Right lobe of liver (tissue), 6 donors: ENCODE results near the gene COL19A1. TPM values are rescaled to one million over a fixed set of nuclear protein-coding genes. Genes with fewer than 3 reads are reported as not detected.
"Not testable (repeated sequence)": the region's sequence is repeated elsewhere in the genome, so short reads cannot be mapped to it uniquely, and the experiment has no call there.

Source experiments
- ATAC-seq, 4 donors: fragments of 200-7000 bp; cut with Tn5 transposase; one replicate each; pipeline ENCODE4 v1.9.1; 2020; ENCODE audit warnings: mild to moderate bottlenecking in 4 of 4, moderate library complexity in 4 of 4
- DNase-seq, 3 donors: peaks; one replicate each; pipeline ENCODE4 v3.0.0-alpha.2; 2020
- H3K27ac ChIP-seq, 3 donors: fragments of 200-600 bp; one replicate each; pipeline ENCODE4 v1.8.0; 2022
- H3K27me3 ChIP-seq, 2 donors: fragments of 200-600 bp; one replicate each; pipeline ENCODE4 v1.8.0; 2022
- H3K36me3 ChIP-seq, 4 donors: fragments of 200-600 bp; sonication (generic) in 1 of 4; one replicate each; pipeline versions ENCODE4 v1.5.1 to v1.8.0; 2017 to 2022; ENCODE audit warnings: control low read depth in 1 of 4
- H3K4me1 ChIP-seq, 4 donors: fragments of 200-600 bp; sonication (generic) in 1 of 4; one replicate each; pipeline versions ENCODE4 v1.5.1 to v1.8.0; 2017 to 2022; ENCODE audit warnings: control low read depth in 1 of 4
- H3K4me3 ChIP-seq, 3 donors: fragments of 200-600 bp; one replicate each; pipeline ENCODE4 v1.8.0; 2022
- H3K9me3 ChIP-seq, 4 donors: fragments of 200-600 bp; sonication (generic) in 1 of 4; one replicate each; pipeline versions ENCODE4 v1.5.1 to v1.8.0; 2017 to 2022; ENCODE audit warnings: control low read depth in 1 of 4
- POLR2A ChIP-seq: fragments of 450-650 bp; IDR thresholded peaks from one replicate; pipeline ENCODE4 v1.6.1; 2017; ENCODE audit warnings: antibody characterized with exemption, mild to moderate bottlenecking
- WGBS: methylation state at CpG from one replicate; pipeline ENCODE4 v1.1.6; 2018; ENCODE audit warnings: low coverage, low lambda C conversion rate; ENCODE audit not compliant: insufficient coverage; ENCODE audit errors: missing lambda C conversion rate; 5-methylcytosine and 5-hydroxymethylcytosine counted together
- intact Hi-C, 2 donors: fragments of 100-400 bp; cut with DNase I; formaldehyde crosslinking; loops; one replicate each; pipeline versions ENCODE4 v1.11.2 to v1.14.1; 2022
- total RNA-seq, 6 experiments: library from RNA; depleted of rRNA in 2 of 6; stranded (reverse); fragments of >200 nt in 2 of 6; fragmentation: NEBNext Ultra II Directional in 3 of 6; extraction: Animal tissue kit (Norgen Biotek cat#: 25700) in 3 of 6; gene quantifications; one replicate each; pipeline versions ENCODE4 v1.1.0 to v1.2.4, GENCODE V29; 2016 to 2023
- TF ChIP-seq, protein P1 (sequence below), 4 donors: fragments of 200-600 bp in 3 of 4; fragments of 450-650 bp in 1 of 4; IDR thresholded peaks; one replicate each; pipeline versions ENCODE4 v1.5.1 to v1.8.0; 2016 to 2022; ENCODE audit warnings: antibody characterized with exemption in 4 of 4, mild to moderate bottlenecking in 2 of 4
- donor health status: DM: no; HTN: yes; CAD: no.
- donor health status: DM: no; HTN: no; CAD: no.
- donor health status: DM: no; HTN: no; CAD: no.
- donor health status: DM: no; HTN: yes; CAD: no.
- donor health status: DM: no; HTN: yes; CAD: no.

Gene COL19A1
- total RNA-seq, 6 experiments from 2014 or later, result 0.18 to 0.39 (median 0.27) TPM; not detected in 2

- WGBS, result 71% methylated on average over 1 of the region's 1 CpG
- ATAC-seq, result no peak
- H3K36me3 ChIP-seq, result no peaks in the 10 kb centered on the region
- no peak for DNase-seq
- no peaks in the 10 kb centered on the region for H3K9me3 ChIP-seq
- H3K27ac ChIP-seq, result no peak overlapping the region
- H3K27me3 ChIP-seq, result no peaks in the 10 kb centered on the region
- intact Hi-C loops, result no loop called here
- H3K4me3 ChIP-seq, result no peak overlapping the region
- no peaks in the 10 kb centered on the region for H3K4me1 ChIP-seq
- TF ChIP-seq, protein P1, sequence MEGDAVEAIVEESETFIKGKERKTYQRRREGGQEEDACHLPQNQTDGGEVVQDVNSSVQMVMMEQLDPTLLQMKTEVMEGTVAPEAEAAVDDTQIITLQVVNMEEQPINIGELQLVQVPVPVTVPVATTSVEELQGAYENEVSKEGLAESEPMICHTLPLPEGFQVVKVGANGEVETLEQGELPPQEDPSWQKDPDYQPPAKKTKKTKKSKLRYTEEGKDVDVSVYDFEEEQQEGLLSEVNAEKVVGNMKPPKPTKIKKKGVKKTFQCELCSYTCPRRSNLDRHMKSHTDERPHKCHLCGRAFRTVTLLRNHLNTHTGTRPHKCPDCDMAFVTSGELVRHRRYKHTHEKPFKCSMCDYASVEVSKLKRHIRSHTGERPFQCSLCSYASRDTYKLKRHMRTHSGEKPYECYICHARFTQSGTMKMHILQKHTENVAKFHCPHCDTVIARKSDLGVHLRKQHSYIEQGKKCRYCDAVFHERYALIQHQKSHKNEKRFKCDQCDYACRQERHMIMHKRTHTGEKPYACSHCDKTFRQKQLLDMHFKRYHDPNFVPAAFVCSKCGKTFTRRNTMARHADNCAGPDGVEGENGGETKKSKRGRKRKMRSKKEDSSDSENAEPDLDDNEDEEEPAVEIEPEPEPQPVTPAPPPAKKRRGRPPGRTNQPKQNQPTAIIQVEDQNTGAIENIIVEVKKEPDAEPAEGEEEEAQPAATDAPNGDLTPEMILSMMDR (IDR thresholded peaks at IDR 0.05), result no peak
- no peak for TF ChIP-seq POLR2A
These were observed 87.1 kb downstream of the COL19A1 start for GRCh38 chr6:69953491-69953890.

DNA sequence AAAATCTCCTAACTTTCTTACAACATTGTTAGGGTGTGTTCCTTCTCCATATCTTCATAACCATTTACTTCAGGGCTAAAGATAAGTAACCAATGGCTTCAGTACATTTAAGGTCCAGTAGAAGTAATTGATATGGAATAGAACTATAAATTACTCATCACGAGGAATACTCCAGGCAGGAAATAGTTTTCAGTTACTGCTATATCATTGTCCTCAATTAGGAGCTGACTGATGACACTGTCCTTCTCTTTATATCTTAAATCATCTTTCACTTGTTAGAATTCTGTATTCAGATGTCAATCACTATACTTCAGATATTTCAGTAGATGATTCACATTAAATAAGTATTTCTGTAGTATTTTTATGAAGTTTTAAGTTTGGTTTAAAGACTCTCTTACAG lies 88.4 kb downstream of the COL19A1 start:
- no peak for TF ChIP-seq POLR2A
- TF ChIP-seq, protein P1 (IDR thresholded peaks at IDR 0.05), result no peak
- intact Hi-C loops, result no loop called here
- ATAC-seq, result no peak
- no peaks in the 10 kb centered on the region for H3K36me3 ChIP-seq
- no peaks in the 10 kb centered on the region for H3K27me3 ChIP-seq
- no peaks in the 10 kb centered on the region for H3K4me1 ChIP-seq
- no peaks in the 10 kb centered on the region for H3K9me3 ChIP-seq
- no peak overlapping the region for H3K27ac ChIP-seq
- no peak for DNase-seq
- WGBS, result 43% methylated on average over 1 of the region's 1 CpG
- H3K4me3 ChIP-seq, result no peak overlapping the region

DNA sequence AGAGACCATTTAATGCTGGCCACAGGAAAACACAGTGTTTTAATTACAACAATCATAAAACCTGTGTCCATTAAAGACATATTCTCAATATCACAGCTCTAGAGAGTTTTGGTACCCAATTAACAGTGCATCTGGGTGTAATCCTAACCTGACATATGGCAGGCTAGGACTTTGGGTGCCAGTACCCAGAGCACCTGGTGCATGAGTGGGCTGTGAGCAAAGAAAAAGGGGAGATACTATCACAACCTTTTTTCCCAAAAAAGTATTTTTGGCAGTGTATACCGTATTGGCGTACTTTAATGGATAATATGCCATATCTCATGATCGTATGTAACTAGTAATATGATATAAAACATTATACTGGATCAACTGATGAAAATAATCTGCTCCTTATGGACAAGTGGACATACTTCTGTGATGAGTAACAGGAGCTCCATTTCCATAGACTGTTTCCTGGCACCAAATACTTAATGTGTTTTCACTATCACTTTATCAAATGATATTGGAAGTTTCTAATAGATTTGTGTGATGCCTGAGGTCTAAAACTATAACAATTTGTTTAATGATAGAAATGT lies 91.7 kb downstream of the COL19A1 start:
- WGBS, result 78% methylated on average over 3 of the region's 3 CpGs
- no peak for ATAC-seq
- TF ChIP-seq POLR2A, result no peak
- TF ChIP-seq, protein P1 (IDR thresholded peaks at IDR 0.05), result no peak
- Histone ChIP-seq H3K27me3 (no peaks in the 10 kb centered on the region), H3K36me3 (no peaks in the 10 kb centered on the region), H3K4me1 (no peaks in the 10 kb centered on the region), H3K4me3 (no peak overlapping the region), H3K27ac (no peak overlapping the region), H3K9me3 (no peaks in the 10 kb centered on the region)
- intact Hi-C loops, result no loop called here
- no peak for DNase-seq

GRCh38 chr6:69958978-69959377 lies 92.6 kb downstream of the COL19A1 start:
- H3K9me3 ChIP-seq, result no peaks in the 10 kb centered on the region
- intact Hi-C loops, result no loop called here

GRCh38 chr6:69965974-69966373 lies 99.6 kb downstream of the COL19A1 start:
- intact Hi-C loops, H3K4me1 ChIP-seq, ATAC-seq, H3K4me3 ChIP-seq, DNase-seq, H3K27ac ChIP-seq, H3K27me3 ChIP-seq, H3K36me3 ChIP-seq, H3K9me3 ChIP-seq: not testable (repeated sequence)
- WGBS, result 82% methylated on average over 10 of the region's 16 CpGs

More at GRCh38 chr6:69958978-69959377, 92.6 kb downstream of the COL19A1 start:
- TF ChIP-seq, protein P1 (IDR thresholded peaks at IDR 0.05), result no peak
- no peak for TF ChIP-seq POLR2A
- no peaks in the 10 kb centered on the region for H3K4me1 ChIP-seq
- H3K27me3 ChIP-seq, result no peaks in the 10 kb centered on the region
- WGBS, result 47% methylated on average over 1 of the region's 1 CpG
- no peaks in the 10 kb centered on the region for H3K36me3 ChIP-seq
- H3K4me3 ChIP-seq, result no peak overlapping the region
- H3K27ac ChIP-seq, result no peak overlapping the region
- no peak for ATAC-seq
- no peak for DNase-seq
